Mucosa of rectum (tissue), 2 donors: ENCODE results near the gene MME.

Experiments
- H3K27ac ChIP-seq, 2 donors: one replicate each; pipeline ENCODE4 v1.7.0; 2013; ENCODE audit warnings: inconsistent platforms in 2 of 2, low read depth in 2 of 2, low read length in 2 of 2
- H3K27me3 ChIP-seq, 2 donors: one replicate each; pipeline ENCODE4 v1.7.0; 2013; ENCODE audit warnings: low read length in 2 of 2; ENCODE audit not compliant: control insufficient read depth in 2 of 2, insufficient read depth in 2 of 2
- H3K36me3 ChIP-seq, 2 donors: one replicate each; pipeline ENCODE4 v1.7.0; 2013; ENCODE audit warnings: low read length in 2 of 2; ENCODE audit not compliant: control insufficient read depth in 2 of 2, insufficient read depth in 2 of 2
- H3K4me1 ChIP-seq, 2 donors: one replicate each; pipeline ENCODE4 v1.7.0; 2013; ENCODE audit warnings: low read length in 2 of 2, mild to moderate bottlenecking in 1 of 2; ENCODE audit not compliant: control insufficient read depth in 2 of 2, insufficient read depth in 2 of 2
- H3K4me3 ChIP-seq, 2 donors: one replicate each; pipeline ENCODE4 v1.7.0; 2013; ENCODE audit warnings: low read length in 2 of 2
- H3K9ac ChIP-seq, 2 donors: one replicate each; pipeline ENCODE4 v1.7.0; 2013; ENCODE audit warnings: low read length in 2 of 2, low read depth in 1 of 2, mild to moderate bottlenecking in 1 of 2
- H3K9me3 ChIP-seq, 2 donors: one replicate each; pipeline ENCODE4 v1.7.0; 2013; ENCODE audit warnings: low read length in 2 of 2; ENCODE audit not compliant: control insufficient read depth in 2 of 2
- donor health status: healthy.
- donor health status: Normal muscosa, but diverticular disease.

The MME gene

GRCh38 chr3:155079746-155080487 is at the start of gene MME:
Gene MME (plus strand): TSS chr3:155080319. CDS start chr3:155084168, 3,849 bp downstream.
- peak within 1 kb of the TSS; percentile 49 to 63 for H3K4me3 ChIP-seq
- no peak within 1 kb of the TSS for H3K27ac ChIP-seq
- no peaks in the 10 kb centered on the region for H3K9me3 ChIP-seq
- peaks cover 3% of the 10 kb centered on the region in 2 donors for H3K4me1 ChIP-seq
- peaks cover 14 to 27% of the 10 kb centered on the region in 2 donors for H3K27me3 ChIP-seq
- no peaks in the 10 kb centered on the region for H3K36me3 ChIP-seq
- peak within 1 kb of the TSS in 1 of 2 donors; percentile 54 for H3K9ac ChIP-seq

- Histone ChIP-seq H3K27me3 (no peaks in the 10 kb centered on the region), H3K4me1 (peaks cover 4 to 7% of the 10 kb centered on the region in 2 donors), H3K4me3 (no peak overlapping the region), H3K36me3 (no peaks in the 10 kb centered on the region), H3K9ac (no peak overlapping the region), H3K27ac (no peak overlapping the region), H3K9me3 (no peaks in the 10 kb centered on the region)
Observed at GRCh38 chr3:155031186-155031585, 48.9 kb upstream of the MME start.

GRCh38 chr3:155032918-155033317 is 47.2 kb upstream of the MME start:
- no peak overlapping the region for H3K27ac ChIP-seq
- no peaks in the 10 kb centered on the region for H3K9me3 ChIP-seq
- H3K36me3 ChIP-seq, result no peaks in the 10 kb centered on the region

GRCh38 chr3:155034786-155035185 is 45.3 kb upstream of the MME start:
- Histone ChIP-seq H3K4me1 (no peaks in the 10 kb centered on the region), H3K36me3 (no peaks in the 10 kb centered on the region), H3K4me3 (no peak overlapping the region), H3K27ac (no peak overlapping the region), H3K9me3 (no peaks in the 10 kb centered on the region), H3K27me3 (no peaks in the 10 kb centered on the region), H3K9ac (no peak overlapping the region)

More at GRCh38 chr3:155032918-155033317, 47.2 kb upstream of the MME start:
- Histone ChIP-seq H3K27me3 (no peaks in the 10 kb centered on the region), H3K4me1 (no peaks in the 10 kb centered on the region), H3K9ac (no peak overlapping the region), H3K4me3 (no peak overlapping the region)

- Histone ChIP-seq H3K36me3 (no peaks in the 10 kb centered on the region), H3K4me1 (no peaks in the 10 kb centered on the region), H3K4me3 (no peak overlapping the region), H3K27me3 (no peaks in the 10 kb centered on the region), H3K9me3 (no peaks in the 10 kb centered on the region), H3K9ac (no peak overlapping the region), H3K27ac (no peak overlapping the region)
Observed at GRCh38 chr3:155035553-155035952, 44.6 kb upstream of the MME start.

DNA sequence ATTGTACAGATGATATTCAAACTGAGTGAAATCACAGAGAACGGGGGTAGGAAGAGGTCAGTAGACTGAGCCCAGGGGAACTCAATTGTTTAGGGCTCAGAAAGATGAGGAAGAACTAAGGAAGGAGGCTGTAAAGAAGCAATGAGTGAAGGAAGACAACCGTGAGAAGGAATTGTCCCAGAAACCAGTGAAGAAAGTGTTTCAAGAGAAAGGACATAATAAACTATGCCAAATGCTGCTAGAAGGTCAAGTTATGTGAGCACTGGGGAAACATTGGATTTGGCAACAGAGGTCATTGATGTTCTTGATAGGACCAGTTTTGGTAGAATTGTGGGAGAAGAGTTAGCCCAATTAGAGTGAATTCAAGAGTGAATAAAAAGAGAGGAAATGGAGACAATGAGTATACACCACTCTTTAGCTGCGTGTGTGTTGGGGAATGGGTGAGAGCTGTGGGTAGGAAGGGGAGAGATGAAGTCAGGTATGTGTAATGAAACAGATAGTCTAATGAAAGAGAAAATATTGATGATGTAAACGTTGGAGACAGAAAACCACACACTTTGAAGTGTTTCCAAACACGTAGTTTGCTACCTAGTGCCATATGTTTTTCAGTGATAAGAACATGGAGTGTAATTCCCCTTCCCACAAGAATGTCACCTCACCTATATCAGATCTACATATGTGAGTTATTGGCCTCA is 42.5 kb upstream of the MME start:
- no peaks in the 10 kb centered on the region for H3K4me1 ChIP-seq
- H3K4me3 ChIP-seq, result no peak overlapping the region
- no peaks in the 10 kb centered on the region for H3K27me3 ChIP-seq
- H3K9me3 ChIP-seq, result no peaks in the 10 kb centered on the region
- H3K27ac ChIP-seq, result no peak overlapping the region
- no peaks in the 10 kb centered on the region for H3K36me3 ChIP-seq
- H3K9ac ChIP-seq, result no peak overlapping the region

DNA sequence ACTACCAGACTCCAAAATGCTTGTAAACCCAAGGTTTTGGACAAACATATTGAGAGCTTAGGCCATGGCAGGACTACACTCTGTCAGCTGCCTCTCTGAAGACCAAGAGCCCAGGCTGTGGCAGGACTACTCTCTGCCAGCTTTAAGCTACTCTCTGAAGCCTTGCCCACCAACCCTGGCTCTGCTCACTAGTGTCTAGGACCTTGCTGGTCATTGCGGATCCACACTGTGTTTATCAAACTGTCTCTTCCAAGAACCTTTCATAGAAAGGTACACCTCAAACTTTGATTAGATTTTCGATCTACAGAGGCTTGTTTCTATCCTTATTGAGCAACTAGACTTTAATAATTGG is 41.9 kb upstream of the MME start:
- Histone ChIP-seq H3K27me3 (no peaks in the 10 kb centered on the region), H3K4me3 (no peak overlapping the region), H3K9ac (no peak overlapping the region), H3K9me3 (no peaks in the 10 kb centered on the region), H3K4me1 (no peaks in the 10 kb centered on the region), H3K36me3 (no peaks in the 10 kb centered on the region), H3K27ac (no peak overlapping the region)

DNA sequence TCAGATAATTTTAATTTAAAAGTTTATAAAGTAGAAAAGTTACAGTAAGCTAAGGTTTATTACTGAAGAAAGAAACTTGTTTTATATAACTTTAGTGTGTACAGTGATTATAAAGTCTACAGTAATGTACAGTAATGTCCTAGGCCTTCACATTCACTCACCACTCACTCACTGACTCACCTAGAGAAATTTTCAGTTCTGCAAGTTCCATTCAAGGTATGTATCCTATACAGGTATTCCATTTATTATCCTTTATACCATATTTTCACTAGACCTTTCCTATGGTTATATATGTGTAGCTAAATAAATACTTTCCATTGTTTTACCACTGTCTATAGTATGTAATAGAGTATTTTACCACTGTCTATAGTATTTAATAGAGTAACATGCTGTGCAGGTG is 33.2 kb upstream of the MME start:
- Histone ChIP-seq H3K27ac (no peak overlapping the region), H3K36me3 (no peaks in the 10 kb centered on the region), H3K4me3 (no peak overlapping the region), H3K27me3 (no peaks in the 10 kb centered on the region), H3K9ac (no peak overlapping the region), H3K4me1 (no peaks in the 10 kb centered on the region), H3K9me3 (no peaks in the 10 kb centered on the region)

DNA sequence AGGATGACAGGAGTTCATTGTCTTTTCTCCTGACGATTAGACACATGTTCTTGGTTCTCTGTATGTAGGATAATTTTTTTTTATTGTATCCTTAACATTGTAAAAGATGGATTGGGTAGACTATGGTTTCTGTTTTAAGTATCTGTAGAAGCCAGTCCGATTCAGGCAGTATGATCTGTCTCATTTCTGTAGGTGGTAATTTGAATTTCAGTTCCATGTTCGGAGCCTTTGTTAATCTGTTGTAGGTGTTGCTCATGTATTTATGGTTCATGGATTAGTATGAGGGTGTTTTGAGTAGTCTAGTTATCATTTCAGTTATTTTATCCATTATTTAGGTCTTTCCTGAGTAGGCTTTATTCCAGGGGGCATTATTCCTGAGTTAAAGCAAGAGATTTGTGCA is 32.4 kb upstream of the MME start:
- Histone ChIP-seq H3K9ac (no peak overlapping the region), H3K27me3 (no peaks in the 10 kb centered on the region), H3K4me3 (no peak overlapping the region), H3K36me3 (no peaks in the 10 kb centered on the region), H3K27ac (no peak overlapping the region), H3K4me1 (no peaks in the 10 kb centered on the region), H3K9me3 (no peaks in the 10 kb centered on the region)

- no peak overlapping the region for H3K4me3 ChIP-seq
- no peaks in the 10 kb centered on the region for H3K4me1 ChIP-seq
Observed at GRCh38 chr3:155049959-155050358, 30.2 kb upstream of the MME start.

More at GRCh38 chr3:155049959-155050358, 30.2 kb upstream of the MME start:
- H3K27me3 ChIP-seq, result no peaks in the 10 kb centered on the region
- H3K9me3 ChIP-seq, result no peaks in the 10 kb centered on the region
- no peak overlapping the region for H3K9ac ChIP-seq
- no peak overlapping the region for H3K27ac ChIP-seq
- no peaks in the 10 kb centered on the region for H3K36me3 ChIP-seq
